OCI-LY1 (cell line): ENCODE results near the gene RPL4.

ENCODE experiments used
- H2AFZ ChIP-seq: fragments of 200-600 bp; sonication (generic), shearing (Covaris generic); 2 replicates; pipeline ENCODE4 v1.6.0; 2014; ENCODE audit warnings: antibody characterized with exemption, mild to moderate bottlenecking, low read length
- H3F3A ChIP-seq: fragments of 200-600 bp; sonication (generic), shearing (Covaris generic); 2 replicates; pipeline ENCODE4 v1.6.0; 2014; ENCODE audit warnings: mild to moderate bottlenecking, antibody characterized with exemption, low read length, moderate library complexity; ENCODE audit not compliant: insufficient read depth
- H3K27ac ChIP-seq: fragments of 200-600 bp; sonication (generic); 2 replicates; pipeline ENCODE4 v1.5.1; 2014; ENCODE audit warnings: low read length, mixed run types, mild to moderate bottlenecking, low read depth; ENCODE audit not compliant: poor library complexity, severe bottlenecking
- H3K27me3 ChIP-seq: fragments of 200-600 bp; sonication (generic); 2 replicates; pipeline ENCODE4 v1.6.0; 2014; ENCODE audit warnings: antibody characterized with exemption, mild to moderate bottlenecking, low read length, moderate library complexity; ENCODE audit not compliant: insufficient read depth
- H3K36me3 ChIP-seq: fragments of 200-600 bp; sonication (generic); 2 replicates; pipeline ENCODE4 v1.6.1; 2014; ENCODE audit warnings: mild to moderate bottlenecking, antibody characterized with exemption, low read length, moderate library complexity, mixed read lengths; ENCODE audit not compliant: insufficient read depth
- H3K4me1 ChIP-seq: fragments of 200-600 bp; sonication (generic); 2 replicates; pipeline ENCODE4 v1.5.1; 2014; ENCODE audit warnings: mild to moderate bottlenecking, low read length, moderate library complexity; ENCODE audit not compliant: insufficient read depth, severe bottlenecking
- H3K4me2 ChIP-seq: fragments of 200-600 bp; sonication (generic), shearing (Covaris generic); 2 replicates; pipeline ENCODE4 v1.6.1; 2014; ENCODE audit warnings: low read length
- H3K4me3 ChIP-seq: fragments of 200-600 bp; sonication (generic); 2 replicates; pipeline ENCODE4 v1.5.1; 2014; ENCODE audit warnings: low read length, low read depth, mild to moderate bottlenecking, mixed read lengths; ENCODE audit not compliant: poor library complexity, severe bottlenecking
- H3K79me2 ChIP-seq: fragments of 200-600 bp; shearing (Covaris generic); 2 replicates; pipeline ENCODE4 v1.6.1; 2016; ENCODE audit warnings: mixed run types, low read length, mixed read lengths; ENCODE audit not compliant: insufficient read depth
- H3K9ac ChIP-seq: fragments of 200-600 bp; sonication (generic), shearing (Covaris generic); 2 replicates; pipeline ENCODE4 v1.6.1; 2014; ENCODE audit warnings: mild to moderate bottlenecking, low read length, mixed read lengths
- H3K9me2 ChIP-seq: fragments of 200-600 bp; sonication (generic), shearing (Covaris generic); 2 replicates; pipeline ENCODE4 v1.6.1; 2014; ENCODE audit warnings: low read depth, mild to moderate bottlenecking, low read length, mixed read lengths
- H3K9me3 ChIP-seq: fragments of 200-600 bp; shearing (Covaris generic); 2 replicates; pipeline ENCODE4 v1.6.1; 2014; ENCODE audit warnings: low read length, mixed read lengths
- H4K20me1 ChIP-seq: fragments of 200-600 bp; sonication (generic), shearing (Covaris generic); 2 replicates; pipeline ENCODE4 v1.6.0; 2016; ENCODE audit warnings: mild to moderate bottlenecking, low read length; ENCODE audit not compliant: insufficient read depth
- EZH2 ChIP-seq: fragments of 200-600 bp; sonication (generic), shearing (Covaris generic); IDR thresholded peaks from 2 replicates; pipeline ENCODE4 v1.8.0; 2017; ENCODE audit warnings: borderline replicate concordance, mixed run types, mild to moderate bottlenecking, antibody characterized with exemption, low read length, moderate library complexity, mixed read lengths
- TF ChIP-seq, protein P1 (sequence below): fragments of 200-600 bp; sonication (generic), shearing (Covaris generic); IDR thresholded peaks from 2 replicates; pipeline ENCODE4 v1.5.1; 2017; ENCODE audit warnings: mild to moderate bottlenecking, antibody characterized with exemption, low read length, moderate library complexity, mixed read lengths

Gene RPL4

DNA sequence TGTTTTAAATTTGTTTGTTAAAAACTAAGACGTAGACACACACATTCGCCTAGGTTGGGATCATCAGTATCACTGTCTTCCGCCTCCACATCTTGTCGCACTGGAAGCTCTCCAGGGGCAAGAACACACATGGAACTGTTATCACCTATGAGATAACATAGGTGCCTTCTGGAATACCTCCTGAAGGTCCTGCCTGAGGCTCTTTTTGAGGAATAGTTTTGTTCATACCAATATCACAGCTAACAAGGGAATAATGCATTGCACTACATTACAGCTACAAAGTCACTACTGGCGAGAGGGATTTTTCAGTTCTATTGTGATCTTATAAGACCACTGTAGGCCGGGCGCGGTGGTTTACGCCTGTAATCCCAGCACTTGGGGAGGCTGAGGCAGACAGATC lies 30.4 kb upstream of the RPL4 start:
- no peaks in the 10 kb centered on the region for H4K20me1 ChIP-seq
- H3K4me1 ChIP-seq, result no peaks in the 10 kb centered on the region

DNA sequence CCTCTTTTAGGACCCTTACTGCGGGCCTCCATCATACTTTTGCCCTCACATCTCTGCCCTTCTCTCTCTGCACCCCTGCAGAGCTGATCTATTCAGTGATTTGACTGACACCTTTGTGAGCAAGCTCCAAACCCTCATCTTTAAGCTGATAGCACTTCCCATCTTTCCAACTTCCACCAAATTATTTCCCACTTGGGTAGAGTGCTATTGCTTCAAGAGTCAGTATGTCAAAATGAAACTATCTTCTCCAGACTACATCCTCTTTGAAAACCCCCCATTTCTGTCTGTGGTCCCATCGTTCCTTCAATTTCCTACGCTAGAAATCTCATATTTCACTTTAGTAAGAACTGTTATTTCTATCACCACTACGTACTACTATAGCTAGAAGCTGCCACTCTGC lies 20.2 kb upstream of the RPL4 start:
- no peak overlapping the region for H2AFZ ChIP-seq
- H3K79me2 ChIP-seq, result no peaks in the 10 kb centered on the region
- no peaks in the 10 kb centered on the region for H3K9me3 ChIP-seq
- no peaks in the 10 kb centered on the region for H4K20me1 ChIP-seq
- peaks cover 86% of the 10 kb centered on the region for H3K36me3 ChIP-seq
- H3K27ac ChIP-seq, result no peak overlapping the region
- no peaks in the 10 kb centered on the region for H3F3A ChIP-seq
- H3K27me3 ChIP-seq, result no peaks in the 10 kb centered on the region
- H3K4me2 ChIP-seq, result no peak overlapping the region
- H3K9ac ChIP-seq, result no peak overlapping the region
- TF ChIP-seq, protein P1, sequence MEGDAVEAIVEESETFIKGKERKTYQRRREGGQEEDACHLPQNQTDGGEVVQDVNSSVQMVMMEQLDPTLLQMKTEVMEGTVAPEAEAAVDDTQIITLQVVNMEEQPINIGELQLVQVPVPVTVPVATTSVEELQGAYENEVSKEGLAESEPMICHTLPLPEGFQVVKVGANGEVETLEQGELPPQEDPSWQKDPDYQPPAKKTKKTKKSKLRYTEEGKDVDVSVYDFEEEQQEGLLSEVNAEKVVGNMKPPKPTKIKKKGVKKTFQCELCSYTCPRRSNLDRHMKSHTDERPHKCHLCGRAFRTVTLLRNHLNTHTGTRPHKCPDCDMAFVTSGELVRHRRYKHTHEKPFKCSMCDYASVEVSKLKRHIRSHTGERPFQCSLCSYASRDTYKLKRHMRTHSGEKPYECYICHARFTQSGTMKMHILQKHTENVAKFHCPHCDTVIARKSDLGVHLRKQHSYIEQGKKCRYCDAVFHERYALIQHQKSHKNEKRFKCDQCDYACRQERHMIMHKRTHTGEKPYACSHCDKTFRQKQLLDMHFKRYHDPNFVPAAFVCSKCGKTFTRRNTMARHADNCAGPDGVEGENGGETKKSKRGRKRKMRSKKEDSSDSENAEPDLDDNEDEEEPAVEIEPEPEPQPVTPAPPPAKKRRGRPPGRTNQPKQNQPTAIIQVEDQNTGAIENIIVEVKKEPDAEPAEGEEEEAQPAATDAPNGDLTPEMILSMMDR, result no peak
- no peak for TF ChIP-seq EZH2
- no peak overlapping the region for H3K4me3 ChIP-seq
- H3K4me1 ChIP-seq, result no peaks in the 10 kb centered on the region
- no peaks in the 10 kb centered on the region for H3K9me2 ChIP-seq

More for the DNA sequence above, 30.4 kb upstream of the RPL4 start:
- TF ChIP-seq EZH2, result no peak
- TF ChIP-seq, protein P1, result no peak
- H3F3A ChIP-seq, result peaks cover 6% of the 10 kb centered on the region; the same call in 1 of the 2 replicates
- no peaks in the 10 kb centered on the region for H3K27me3 ChIP-seq
- no peak overlapping the region for H2AFZ ChIP-seq
- H3K4me2 ChIP-seq, result no peak overlapping the region
- no peak overlapping the region for H3K9ac ChIP-seq
- H3K9me3 ChIP-seq, result no peaks in the 10 kb centered on the region
- H3K4me3 ChIP-seq, result no peak overlapping the region
- H3K27ac ChIP-seq, result no peak overlapping the region
- H3K9me2 ChIP-seq, result no peaks in the 10 kb centered on the region
- peaks cover 60% of the 10 kb centered on the region for H3K36me3 ChIP-seq
- H3K79me2 ChIP-seq, result no peaks in the 10 kb centered on the region

DNA sequence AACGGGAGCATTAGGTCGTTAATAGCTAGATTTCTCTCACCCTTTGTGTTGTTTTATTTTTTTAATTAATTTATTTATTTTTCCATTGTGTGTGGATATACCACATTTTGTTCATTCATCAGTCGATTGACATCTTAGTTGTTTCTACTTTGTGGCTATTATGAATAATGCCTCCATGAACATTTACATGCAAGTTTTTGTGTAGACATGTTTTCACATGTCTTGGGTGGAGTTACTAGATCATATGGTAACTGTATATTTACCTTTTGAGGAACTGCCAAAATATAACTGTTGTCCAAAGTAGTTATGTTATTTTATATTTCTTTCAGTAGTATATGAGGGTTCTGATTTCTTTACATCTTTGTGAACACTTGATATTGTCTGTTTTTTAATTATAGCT lies 19.3 kb upstream of the RPL4 start:
- Histone ChIP-seq H3K27me3 (no peaks in the 10 kb centered on the region), H3K9me3 (no peaks in the 10 kb centered on the region), H3K4me1 (no peaks in the 10 kb centered on the region), H3K79me2 (no peaks in the 10 kb centered on the region), H3K9me2 (no peaks in the 10 kb centered on the region), H3K4me3 (no peak overlapping the region), H3K36me3 (peaks cover 85% of the 10 kb centered on the region), H3K9ac (no peak overlapping the region), H4K20me1 (no peaks in the 10 kb centered on the region), H3K4me2 (no peak overlapping the region), H2AFZ (no peak overlapping the region), H3F3A (no peaks in the 10 kb centered on the region), H3K27ac (no peak overlapping the region)
- TF ChIP-seq, protein P1, result no peak
- no peak for TF ChIP-seq EZH2
